Progenitor cell of endocrine pancreas (in vitro differentiated cells): ENCODE measurements around the gene IL2RA. TPM values are rescaled to one million over a fixed set of nuclear protein-coding genes. Genes with fewer than 3 reads are reported as not detected.
"Not testable (repeated sequence)": the region's sequence is repeated elsewhere in the genome, so short reads cannot be mapped to it uniquely, and the experiment has no call there.

Source experiments
- DNase-seq: peaks from one replicate; pipeline ENCODE4 v3.0.0; 2021; ENCODE audit warnings: low spot score; ENCODE audit not compliant: unreplicated experiment
- H3K27ac Mint-ChIP-seq: 2 replicates; pipeline ENCODE4 v1.8.0; 2021; ENCODE audit warnings: mild to moderate bottlenecking, moderate library complexity, mixed read lengths
- H3K27me3 Mint-ChIP-seq: 2 replicates; pipeline ENCODE4 v1.8.0; 2021; ENCODE audit warnings: mixed read lengths
- H3K36me3 Mint-ChIP-seq: 2 replicates; pipeline ENCODE4 v1.8.0; 2022; ENCODE audit warnings: mixed read lengths; ENCODE audit not compliant: insufficient read depth
- H3K4me1 Mint-ChIP-seq: 2 replicates; pipeline ENCODE4 v1.8.0; 2021; ENCODE audit warnings: low read depth, mixed read lengths
- H3K4me3 Mint-ChIP-seq: 2 replicates; pipeline ENCODE4 v1.8.0; 2021; ENCODE audit warnings: low read depth, mild to moderate bottlenecking, moderate library complexity, mixed read lengths
- H3K9me3 Mint-ChIP-seq: 2 replicates; pipeline ENCODE4 v1.8.0; 2021; ENCODE audit warnings: low read depth, mixed read lengths
- CTCF ChIP-seq: fragments of 200-600 bp; sonication (generic); IDR thresholded peaks from one replicate; pipeline ENCODE4 v1.5.0; 2021; ENCODE audit warnings: antibody characterized with exemption, mild to moderate bottlenecking; ENCODE audit not compliant: unreplicated experiment
- total RNA-seq: library from RNA; stranded (reverse); gene quantifications from 2 replicates; pipeline ENCODE4 v1.2.1, GENCODE V29; 2021

IL2RA gene
- total RNA-seq, 1 donor from 2014 or later, result not detected

GRCh38 chr10:6067457-6067856 lies 5.3 kb upstream of the IL2RA start:
- H3K36me3 Mint-ChIP-seq, result no peaks in the 10 kb centered on the region
- H3K27me3 Mint-ChIP-seq, result peaks cover 18% of the 10 kb centered on the region

GRCh38 chr10:6065835-6066234 lies 3.7 kb upstream of the IL2RA start:
- TF ChIP-seq CTCF, result no peak
- Mint-ChIP-seq H3K27ac (no peak overlapping the region), H3K4me1 (no peaks in the 10 kb centered on the region), H3K4me3 (no peak overlapping the region), H3K9me3 (no peaks in the 10 kb centered on the region), H3K36me3 (no peaks in the 10 kb centered on the region), H3K27me3 (peaks cover 16% of the 10 kb centered on the region)
- DNase-seq, result no peak

More at GRCh38 chr10:6067457-6067856, 5.3 kb upstream of the IL2RA start:
- Mint-ChIP-seq H3K4me3 (no peak overlapping the region), H3K27ac (no peak overlapping the region), H3K9me3 (no peaks in the 10 kb centered on the region), H3K4me1 (no peaks in the 10 kb centered on the region)
- TF ChIP-seq CTCF, result no peak
- DNase-seq, result no peak

- Mint-ChIP-seq H3K36me3 (no peaks in the 10 kb centered on the region), H3K9me3 (no peaks in the 10 kb centered on the region), H3K27ac (no peak overlapping the region), H3K27me3 (peaks cover 13% of the 10 kb centered on the region), H3K4me1 (no peaks in the 10 kb centered on the region), H3K4me3 (no peak overlapping the region)
- no peak for DNase-seq
- TF ChIP-seq CTCF, result no peak
Measured at GRCh38 chr10:6065406-6065805, 3.2 kb upstream of the IL2RA start.

- not testable (repeated sequence) for DNase-seq, H3K27ac Mint-ChIP-seq, H3K4me3 Mint-ChIP-seq, H3K4me1 Mint-ChIP-seq, H3K9me3 Mint-ChIP-seq, H3K36me3 Mint-ChIP-seq
- H3K27me3 Mint-ChIP-seq, result peaks cover 12% of the 10 kb centered on the region
Measured at GRCh38 chr10:6064726-6065125, 2.6 kb upstream of the IL2RA start.

GRCh38 chr10:6064119-6064518 lies 2.0 kb upstream of the IL2RA start:
- Mint-ChIP-seq H3K9me3 (no peaks in the 10 kb centered on the region), H3K27ac (no peak overlapping the region), H3K4me3 (no peak overlapping the region), H3K4me1 (no peaks in the 10 kb centered on the region), H3K27me3 (peaks cover 15% of the 10 kb centered on the region), H3K36me3 (no peaks in the 10 kb centered on the region)
- DNase-seq, result no peak
- no peak for TF ChIP-seq CTCF

- peaks cover 19% of the 10 kb centered on the region for H3K27me3 Mint-ChIP-seq
- no peak overlapping the region for H3K27ac Mint-ChIP-seq
- H3K4me1 Mint-ChIP-seq, result no peaks in the 10 kb centered on the region
- no peak for DNase-seq
- TF ChIP-seq CTCF, result no peak
- H3K9me3 Mint-ChIP-seq, result no peaks in the 10 kb centered on the region
- H3K36me3 Mint-ChIP-seq, result no peaks in the 10 kb centered on the region
- no peak overlapping the region for H3K4me3 Mint-ChIP-seq
Measured at GRCh38 chr10:6061056-6061455, 1.1 kb downstream of the IL2RA start.
